CD4-positive, alpha-beta T cell (primary cell): ENCODE results near the gene TENT4A. TPM values are rescaled to one million over a fixed set of nuclear protein-coding genes. Genes with fewer than 3 reads are reported as not detected.

Source experiments
- ATAC-seq: fragments of 200-7000 bp; cut with Tn5 transposase; one replicate; pipeline ENCODE4 v1.10.0; 2022; ENCODE audit warnings: mild to moderate bottlenecking; ENCODE audit not compliant: poor library complexity
- CTCF ChIA-PET: fragments of 350-600 bp; sonication (Branson Sonifier 250); formaldehyde crosslinking; loops from one replicate; lab custom pipeline; 2021; ENCODE audit warnings: antibody characterized with exemption, inconsistent platforms; lab: Charles Lee
- POLR2A ChIA-PET: fragments of 350-600 bp; sonication (Branson Sonifier 250); formaldehyde crosslinking; loops from one replicate; lab custom pipeline; 2021; ENCODE audit warnings: antibody characterized with exemption, inconsistent platforms; lab: Charles Lee
- DNase-seq, 14 experiments: peaks; one replicate each; pipeline ENCODE4 v3.0.0-alpha.2; 2013 to 2020; ENCODE audit warnings: mixed read lengths in 2 of 14
- H3K27ac ChIP-seq, 2 donors: one replicate each; pipeline versions ENCODE4 v1.5.1 to v1.7.0; 2013; ENCODE audit warnings: low read length in 2 of 2, low read depth in 1 of 2, mild to moderate bottlenecking in 1 of 2
- H3K27me3 ChIP-seq, 2 experiments: 1 replicate in 1 of 2; 2 replicates in 1 of 2; pipeline versions ENCODE4 v1.6.1 to v1.7.0; 2013; ENCODE audit warnings: low read length in 2 of 2, control low read depth in 1 of 2, mild to moderate bottlenecking in 1 of 2, moderate library complexity in 1 of 2; ENCODE audit not compliant: insufficient read depth in 2 of 2, control insufficient read depth in 1 of 2
- H3K36me3 ChIP-seq: one replicate; pipeline ENCODE4 v1.6.1; 2013; ENCODE audit warnings: low read length, control low read depth; ENCODE audit not compliant: insufficient read depth
- H3K4me1 ChIP-seq: one replicate; pipeline ENCODE4 v1.6.1; 2013; ENCODE audit warnings: low read length, control low read depth; ENCODE audit not compliant: insufficient read depth
- H3K4me3 ChIP-seq: one replicate; pipeline ENCODE4 v1.5.1; 2013; ENCODE audit warnings: mild to moderate bottlenecking, low read length, moderate library complexity
- H3K9me3 ChIP-seq, 2 experiments: 1 replicate in 1 of 2; 2 replicates in 1 of 2; pipeline versions ENCODE4 v1.6.1 to v1.7.0; 2013; ENCODE audit warnings: low read length in 2 of 2, mild to moderate bottlenecking in 2 of 2, control low read depth in 1 of 2, moderate library complexity in 1 of 2; ENCODE audit not compliant: control insufficient read depth in 1 of 2, insufficient read depth in 1 of 2
- H3K27ac Mint-ChIP-seq: one replicate; pipeline ENCODE4 v1.8.0; 2020; ENCODE audit warnings: mixed read lengths
- H3K27me3 Mint-ChIP-seq: one replicate; pipeline ENCODE4 v1.8.0; 2021; ENCODE audit warnings: mixed read lengths
- H3K36me3 Mint-ChIP-seq: one replicate; pipeline ENCODE4 v1.8.0; 2021; ENCODE audit warnings: low read depth, mixed read lengths
- H3K4me1 Mint-ChIP-seq: one replicate; pipeline ENCODE4 v1.8.0; 2021; ENCODE audit warnings: low read depth, mixed read lengths
- H3K4me3 Mint-ChIP-seq: one replicate; pipeline ENCODE4 v1.8.0; 2020; ENCODE audit warnings: mild to moderate bottlenecking, mixed read lengths
- H3K9me3 Mint-ChIP-seq: one replicate; pipeline ENCODE4 v1.8.0; 2020; ENCODE audit warnings: mixed read lengths
- CTCF ChIP-seq: fragments of 200-600 bp; IDR thresholded peaks from one replicate; pipeline ENCODE4 v1.8.0; 2022; ENCODE audit warnings: antibody characterized with exemption, mild to moderate bottlenecking
- intact Hi-C, 2 experiments: fragments of 100-400 bp; cut with DNase I in 1 of 2; cut with micrococcal nuclease in 1 of 2; formaldehyde crosslinking; loops; one replicate each; pipeline versions ENCODE4 v1.15.1 to v1.9.0; 2023 to 2025; cut with DNase I, micrococcal nuclease
- total RNA-seq, 174 experiments: library from RNA in 2 of 174; stranded (reverse) in 2 of 174; gene quantifications; one replicate each; pipeline ENCODE4 v1.2.3 and lab custom pipeline; 2021 to 2026

The TENT4A gene
- total RNA-seq, 2 experiments from 2014 or later = 49.2 to 51.9 TPM

DNA sequence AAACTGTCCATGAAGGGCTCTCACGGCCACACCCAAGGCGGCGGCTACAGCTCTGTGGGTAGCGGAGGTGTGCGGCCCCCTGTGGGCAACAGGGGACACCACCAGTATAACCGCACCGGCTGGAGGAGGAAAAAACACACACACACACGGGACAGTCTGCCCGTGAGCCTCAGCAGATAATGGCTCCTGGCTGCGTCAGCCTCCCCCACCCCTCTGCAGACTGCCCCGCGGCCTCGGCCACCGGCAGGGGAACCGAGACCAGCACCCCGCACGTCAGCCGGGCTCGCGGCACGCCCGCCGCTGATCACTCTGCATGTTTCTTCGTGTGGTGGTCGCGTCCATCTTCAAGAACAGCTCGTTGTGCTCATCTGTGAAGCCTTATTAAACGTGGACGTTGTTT lies 41.5 kb downstream of the TENT4A start:
- POLR2A ChIA-PET = no interaction called here
- H3K4me3 ChIP-seq = no peak overlapping the region
- DNase-seq (peak in 1 of 14 experiments; percentile 10), ATAC-seq (no peak)
- H3K4me1 ChIP-seq = no peaks in the 10 kb centered on the region
- H3K27me3 ChIP-seq = no peaks in the 10 kb centered on the region
- no peaks in the 10 kb centered on the region for H3K27me3 Mint-ChIP-seq
- no peak overlapping the region for H3K4me3 Mint-ChIP-seq
- no peaks in the 10 kb centered on the region for H3K4me1 Mint-ChIP-seq
- H3K9me3 Mint-ChIP-seq = no peaks in the 10 kb centered on the region
- H3K36me3 Mint-ChIP-seq = peaks cover 82% of the 10 kb centered on the region
- CTCF ChIA-PET = no interaction called here
- no peak for TF ChIP-seq CTCF
- peak overlapping the region; percentile 20 for H3K27ac Mint-ChIP-seq
- no peaks in the 10 kb centered on the region for H3K9me3 ChIP-seq
- no peak overlapping the region for H3K27ac ChIP-seq
- H3K36me3 ChIP-seq = peaks cover 74% of the 10 kb centered on the region
- intact Hi-C loops = no loop called here

DNA sequence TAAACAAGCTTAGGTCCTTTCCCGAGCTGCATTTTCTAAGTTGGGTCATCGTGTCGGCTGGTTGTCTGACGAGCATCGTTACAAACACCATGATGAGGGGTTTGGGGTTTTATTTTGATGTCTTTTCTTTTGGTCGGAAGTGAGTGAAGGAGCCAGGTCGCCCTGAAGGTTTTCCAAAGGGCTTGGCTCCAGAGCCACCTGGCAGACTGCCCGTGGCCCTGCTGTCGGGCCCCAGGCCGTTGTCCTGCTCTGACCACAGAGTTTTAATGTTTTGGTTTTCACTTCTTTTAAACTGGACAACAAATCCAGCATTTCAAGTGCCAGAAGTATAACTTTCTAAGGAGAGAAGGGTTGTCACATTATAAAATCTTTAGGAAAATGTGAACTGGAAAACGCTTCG lies 42.3 kb downstream of the TENT4A start:
- no peak for ATAC-seq
- Mint-ChIP-seq H3K27me3 (no peaks in the 10 kb centered on the region), H3K27ac (no peak overlapping the region), H3K4me1 (no peaks in the 10 kb centered on the region), H3K9me3 (no peaks in the 10 kb centered on the region), H3K4me3 (no peak overlapping the region), H3K36me3 (peaks cover 75% of the 10 kb centered on the region)
- no peaks in the 10 kb centered on the region for H3K27me3 ChIP-seq
- DNase-seq = no peak
- H3K9me3 ChIP-seq = no peaks in the 10 kb centered on the region
- ChIA-PET CTCF (no interaction called here), POLR2A (no interaction called here)
- H3K36me3 ChIP-seq = peaks cover 69% of the 10 kb centered on the region
- no peak overlapping the region for H3K4me3 ChIP-seq
- intact Hi-C loops = no loop called here
- TF ChIP-seq CTCF = no peak
- H3K27ac ChIP-seq = no peak overlapping the region
- no peaks in the 10 kb centered on the region for H3K4me1 ChIP-seq

DNA sequence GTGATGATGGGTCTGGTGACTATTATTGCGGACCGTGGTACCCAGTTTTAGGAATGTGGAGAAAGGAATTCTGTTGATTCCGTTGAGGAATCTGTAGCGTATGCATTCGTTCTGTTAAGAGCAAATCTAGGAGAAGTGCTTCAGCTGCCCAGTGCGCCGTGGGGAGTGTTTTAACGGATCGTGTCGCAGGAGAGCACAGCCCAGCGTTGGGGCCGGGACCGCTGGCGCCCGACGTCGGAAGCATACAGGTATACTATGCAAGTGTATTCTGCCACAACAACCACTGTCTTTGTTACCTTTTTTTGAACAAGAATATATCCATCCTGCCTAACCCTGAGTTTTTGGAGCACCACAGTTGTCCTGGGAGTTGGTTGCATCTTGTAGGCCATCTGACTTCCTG lies 42.7 kb downstream of the TENT4A start:
- Mint-ChIP-seq H3K36me3 (peaks cover 70% of the 10 kb centered on the region), H3K9me3 (no peaks in the 10 kb centered on the region), H3K27ac (no peak overlapping the region), H3K4me3 (no peak overlapping the region), H3K27me3 (no peaks in the 10 kb centered on the region), H3K4me1 (no peaks in the 10 kb centered on the region)
- peaks cover 64% of the 10 kb centered on the region for H3K36me3 ChIP-seq
- no peak for DNase-seq
- POLR2A ChIA-PET = no interaction called here
- ATAC-seq = no peak
- intact Hi-C loops = no loop called here
- H3K4me1 ChIP-seq = no peaks in the 10 kb centered on the region
- H3K27ac ChIP-seq = no peak overlapping the region
- TF ChIP-seq CTCF = no peak
- CTCF ChIA-PET = no interaction called here
- H3K9me3 ChIP-seq = no peaks in the 10 kb centered on the region
- no peaks in the 10 kb centered on the region for H3K27me3 ChIP-seq
- no peak overlapping the region for H3K4me3 ChIP-seq
